Testis (tissue), 3 donors: ENCODE measurements around the gene OSR1. TPM values are rescaled to one million over a fixed set of nuclear protein-coding genes. Genes with fewer than 3 reads are reported as not detected.
A peak's percentile ranks its signal among the peaks of the same experiment; 100 is the strongest.

Experiments
- DNase-seq: peaks from one replicate; pipeline ENCODE4 v3.0.0-alpha.2; 2019
- H3K27ac ChIP-seq, 2 donors: fragments of 200-600 bp; sonication (generic); one replicate each; pipeline ENCODE4 v1.5.1; 2019
- H3K27me3 ChIP-seq: fragments of 200-600 bp; sonication (generic); one replicate; pipeline ENCODE4 v1.5.1; 2019
- H3K36me3 ChIP-seq: fragments of 200-600 bp; sonication (generic); one replicate; pipeline ENCODE4 v1.5.1; 2017; ENCODE audit warnings: low read depth; ENCODE audit errors: missing control alignments
- H3K4me1 ChIP-seq: fragments of 200-600 bp; sonication (generic); one replicate; pipeline ENCODE4 v1.5.1; 2019
- H3K4me3 ChIP-seq, 2 donors: fragments of 200-600 bp; sonication (generic); one replicate each; pipeline ENCODE4 v1.5.1; 2017 to 2019
- H3K9me3 ChIP-seq: fragments of 200-600 bp; sonication (generic); one replicate; pipeline ENCODE4 v1.5.1; 2017
- CTCF ChIP-seq, 3 experiments: fragments of 450-650 bp in 2 of 3; fragments of 200-600 bp in 1 of 3; sonication (generic) in 1 of 3; IDR thresholded peaks; one replicate each; pipeline ENCODE4 v1.5.1; 2016 to 2019; ENCODE audit warnings: antibody characterized with exemption in 3 of 3, mild to moderate bottlenecking in 2 of 3, moderate library complexity in 1 of 3
- POLR2A ChIP-seq: fragments of 450-650 bp; IDR thresholded peaks from one replicate; pipeline ENCODE4 v1.6.1; 2017; ENCODE audit warnings: antibody characterized with exemption, mild to moderate bottlenecking, moderate library complexity
- WGBS, 2 donors: methylation state at CpG; one replicate each; pipeline ENCODE4 v1.1.5; 2018; 5-methylcytosine and 5-hydroxymethylcytosine counted together
- intact Hi-C: fragments of 100-400 bp; cut with DNase I; formaldehyde crosslinking; loops from one replicate; pipeline ENCODE4 v1.15.1; 2023; ENCODE audit warnings: low total_unique reads
- polyA plus RNA-seq: library from polyadenylated mRNA; stranded (reverse); fragments of 350-450 nt; fragmentation: Illumina TruSeq; extraction: RNeasy Lipid Tissue Mini Kit (QIAGEN cat#74804); gene quantifications from one replicate; pipeline ENCODE4 v1.2.3, GENCODE V29; 2014; ENCODE audit warnings: low read depth, low replicate concordance; ENCODE audit not compliant: insufficient read depth
- total RNA-seq, 2 donors: library from RNA; depleted of rRNA; stranded (reverse); fragments of >200 nt; gene quantifications; one replicate each; pipeline ENCODE4 v1.2.3, GENCODE V29; 2016

The OSR1 gene
- total and polyA plus RNA-seq, 3 donors from 2014 or later: 8.9 to 27.7 (median 21.5) TPM

GRCh38 chr2:19353721-19354050 is 4.7 kb downstream of the OSR1 start:
- 47 to 49% methylated on average over 11 of the region's 11 CpGs for WGBS, 2 donors
- DNase-seq: no peak
- H3K4me3 ChIP-seq: no peak overlapping the region
- H3K36me3 ChIP-seq: no peaks in the 10 kb centered on the region
- TF ChIP-seq POLR2A: no peak
- TF ChIP-seq CTCF (IDR thresholded peaks at IDR 0.05): no peak
- no peaks in the 10 kb centered on the region for H3K9me3 ChIP-seq
- H3K27me3 ChIP-seq: no peaks in the 10 kb centered on the region
- no peak overlapping the region for H3K27ac ChIP-seq
- peaks cover 40% of the 10 kb centered on the region for H3K4me1 ChIP-seq
- intact Hi-C loops: loop anchor here (10.0 kb wide), 1 partner anchor 369 kb away; no protein-coding TSS in a partner anchor

GRCh38 chr2:19352946-19353720 is 5.3 kb downstream of the OSR1 start:
- 42 to 66% methylated on average over 37 to 40 of the region's 40 CpGs for WGBS, 2 donors
- Histone ChIP-seq H3K36me3 (no peaks in the 10 kb centered on the region), H3K27me3 (no peaks in the 10 kb centered on the region), H3K9me3 (no peaks in the 10 kb centered on the region), H3K4me3 (no peak overlapping the region), H3K27ac (no peak overlapping the region), H3K4me1 (peaks cover 38% of the 10 kb centered on the region)
- TF ChIP-seq CTCF (IDR thresholded peaks at IDR 0.05): no peak
- TF ChIP-seq POLR2A: no peak
- intact Hi-C loops: loop anchor here (10.0 kb wide), 1 partner anchor 368 kb away; no protein-coding TSS in a partner anchor
- no peak for DNase-seq

GRCh38 chr2:19351899-19352697 is 6.3 kb downstream of the OSR1 start:
- intact Hi-C loops: loop anchor here (10.0 kb wide), 1 partner anchor 367 kb away; no protein-coding TSS in a partner anchor

GRCh38 chr2:19351499-19351898 is 6.9 kb downstream of the OSR1 start:
- DNase-seq: no peak
- Histone ChIP-seq H3K9me3 (no peaks in the 10 kb centered on the region), H3K27ac (no peak overlapping the region), H3K36me3 (no peaks in the 10 kb centered on the region), H3K27me3 (no peaks in the 10 kb centered on the region), H3K4me1 (peaks cover 28% of the 10 kb centered on the region), H3K4me3 (peak overlapping the region in 1 of 2 donors; percentile 37)
- intact Hi-C loops: loop anchor here (10.0 kb wide), 1 partner anchor 367 kb away; no protein-coding TSS in a partner anchor
- no peak for TF ChIP-seq CTCF (IDR thresholded peaks at IDR 0.05)
- no peak for TF ChIP-seq POLR2A
- WGBS, 2 donors: 29 to 41% methylated on average over 23 of the region's 23 CpGs

More at GRCh38 chr2:19351899-19352697, 6.3 kb downstream of the OSR1 start:
- no peaks in the 10 kb centered on the region for H3K27me3 ChIP-seq
- H3K4me1 ChIP-seq: peaks cover 30% of the 10 kb centered on the region
- no peak overlapping the region for H3K4me3 ChIP-seq
- TF ChIP-seq POLR2A (no peak), CTCF (IDR thresholded peaks at IDR 0.05) (no peak)
- 24 to 32% methylated on average over 20 to 29 of the region's 29 CpGs for WGBS, 2 donors
- H3K27ac ChIP-seq: no peak overlapping the region
- no peak for DNase-seq
- H3K9me3 ChIP-seq: no peaks in the 10 kb centered on the region
- no peaks in the 10 kb centered on the region for H3K36me3 ChIP-seq
